Aorta (tissue), 5 donors: ENCODE measurements around the gene RPL14. TPM values are rescaled to one million over a fixed set of nuclear protein-coding genes. Genes with fewer than 3 reads are reported as not detected.

Source experiments
- ATAC-seq: fragments of 200-7000 bp; cut with Tn5 transposase; one replicate; pipeline ENCODE4 v1.9.1; 2022; ENCODE audit warnings: moderate library complexity; ENCODE audit not compliant: low FRiP score
- DNase-seq, 2 donors: peaks; one replicate each; pipeline ENCODE4 v3.0.0-alpha.2; 2020
- H3K27ac ChIP-seq, 2 donors: one replicate each; pipeline ENCODE4 v1.5.1; 2013; ENCODE audit warnings: low read length in 2 of 2, mild to moderate bottlenecking in 2 of 2, moderate library complexity in 2 of 2, control low read depth in 1 of 2, inconsistent platforms in 1 of 2, low read depth in 1 of 2
- H3K27me3 ChIP-seq, 2 donors: one replicate each; pipeline ENCODE4 v1.6.1; 2013; ENCODE audit warnings: control low read depth in 1 of 2, low read length in 1 of 2, mild to moderate bottlenecking in 1 of 2, moderate library complexity in 1 of 2; ENCODE audit not compliant: insufficient read depth in 2 of 2, control insufficient read depth in 1 of 2
- H3K36me3 ChIP-seq, 2 donors: one replicate each; pipeline ENCODE4 v1.6.1; 2013; ENCODE audit warnings: control low read depth in 1 of 2, low read length in 1 of 2, mild to moderate bottlenecking in 1 of 2; ENCODE audit not compliant: insufficient read depth in 2 of 2, control insufficient read depth in 1 of 2
- H3K4me1 ChIP-seq, 2 donors: one replicate each; pipeline ENCODE4 v1.6.1; 2013; ENCODE audit warnings: low read length in 2 of 2, control low read depth in 1 of 2, mild to moderate bottlenecking in 1 of 2, moderate library complexity in 1 of 2; ENCODE audit not compliant: insufficient read depth in 2 of 2, control insufficient read depth in 1 of 2
- H3K4me3 ChIP-seq, 2 donors: one replicate each; pipeline ENCODE4 v1.5.1; 2013; ENCODE audit warnings: low read length in 2 of 2, control low read depth in 1 of 2, mild to moderate bottlenecking in 1 of 2
- H3K9me3 ChIP-seq: one replicate; pipeline ENCODE4 v1.6.1; 2013; ENCODE audit warnings: mild to moderate bottlenecking, low read length; ENCODE audit not compliant: control insufficient read depth
- WGBS, 2 donors: extraction: QIAGEN DNeasy Blood & Tissue Kit; methylation state at CpG; one replicate each; pipeline ENCODE4 v1.1.7; 2013; 5-methylcytosine and 5-hydroxymethylcytosine counted together
- intact Hi-C, 2 donors: fragments of 100-400 bp; cut with DNase I; formaldehyde crosslinking; loops; one replicate each; pipeline versions ENCODE4 v1.14.2 to v1.15.0; 2022
- long read RNA-seq, 2 donors: library from polyadenylated mRNA; unstranded; transcript quantifications; one replicate each; pipeline ENCODE4 v2.0.0, GENCODE V29; 2020 to 2021
- polyA plus RNA-seq, 2 donors: library from polyadenylated mRNA; stranded (reverse); fragments of 200-250 nt; gene quantifications; one replicate each; pipeline ENCODE4 v1.2.3, GENCODE V29; 2013
- total RNA-seq, 2 donors: library from RNA; stranded (reverse); fragmentation: NEBNext Ultra II Directional; extraction: Animal tissue kit (Norgen Biotek cat#: 25700); gene quantifications; one replicate each; pipeline ENCODE4 v1.2.1, GENCODE V29; 2021
- donor health status: healthy with polysubstance abuse.
- donor health status: Bipolar disorder and iron deficiency.
- donor health status: DM: no; HTN: no; CAD: no.
- donor health status: DM: no; HTN: no; CAD: no.
- donor health status: DM: yes; HTN: yes; CAD: no.

Gene RPL14
- 1,000 to 10,000 TPM; 1,300 to 1,335 TPM for total RNA-seq
- polyA plus RNA-seq, result 1,000 to 10,000 TPM; 1,102 to 1,500 TPM
- long read RNA-seq, donor 1, full-length matches to known transcripts, result 248 of 275 reads
- long read RNA-seq, donor 1, partial matches to known transcripts, result 4 of 275 reads
- long read RNA-seq, donor 1, other reads (novel, unspliced or antisense), result 23 of 275 reads
- long read RNA-seq, donor 2, full-length matches to known transcripts, result 75 of 83 reads
- long read RNA-seq, donor 2, partial matches to known transcripts, result 5 of 83 reads
- long read RNA-seq, donor 2, other reads (novel, unspliced or antisense), result 3 of 83 reads

DNA sequence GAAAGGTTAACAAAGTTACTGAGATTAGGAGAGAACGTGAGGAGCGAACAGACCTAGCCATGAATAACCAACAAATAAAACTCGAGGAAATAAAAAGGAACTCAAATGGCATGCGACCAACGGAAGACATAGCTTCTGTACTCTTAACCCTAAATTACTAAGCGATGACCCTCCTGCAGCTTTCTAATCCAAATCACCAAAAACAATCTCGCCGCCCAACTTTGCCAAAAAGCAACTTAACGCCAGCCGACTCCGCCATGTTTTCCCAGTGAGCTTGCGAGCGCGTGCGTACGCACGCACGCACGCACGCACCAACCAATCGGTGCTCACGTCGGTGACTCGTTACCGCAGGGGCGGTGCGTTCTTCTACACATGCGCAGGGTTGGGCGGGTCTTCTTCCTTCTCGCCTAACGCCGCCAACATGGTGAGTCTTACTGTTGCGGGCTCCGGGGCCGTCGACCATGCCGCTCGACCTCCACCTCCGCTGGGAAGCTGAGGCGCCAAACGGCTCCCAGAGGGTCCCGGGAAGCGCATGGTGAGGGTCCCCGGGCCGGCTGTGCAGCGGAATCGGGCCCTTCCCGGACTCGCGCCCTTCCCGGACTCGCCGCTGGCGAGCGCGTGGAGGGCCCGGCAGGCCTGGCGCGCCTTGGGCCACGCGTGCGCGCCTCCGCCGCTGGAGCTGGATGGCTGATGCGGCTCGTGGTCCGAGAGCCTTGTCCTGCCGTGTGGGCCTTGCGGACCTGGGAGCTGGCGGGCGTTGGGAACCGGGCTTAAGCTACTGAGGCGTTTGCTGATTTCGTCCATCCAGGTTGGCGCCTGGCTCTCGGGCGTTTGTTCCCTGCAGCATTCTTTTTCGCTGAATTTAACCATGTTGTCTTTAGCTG lies at the start of gene RPL14:
RPL14 (plus strand) TSS at position 400 of the 884 bp plus-strand sequence; CDS start at position 533, 133 bp downstream.
- Histone ChIP-seq H3K4me1 (peaks cover 0 to 7% of the 10 kb centered on the region in 2 donors), H3K27ac (peak within 1 kb of the TSS; percentile 29 to 87), H3K9me3 (no peaks in the 10 kb centered on the region), H3K27me3 (no peaks in the 10 kb centered on the region), H3K36me3 (no peaks in the 10 kb centered on the region), H3K4me3 (peak within 1 kb of the TSS; percentile 71 to 78)
- DNase-seq, result peak; percentile 98
- ATAC-seq, result peak; percentile 97
- WGBS, 2 donors, result 0% methylated on average over 79 of the region's 79 CpGs
- intact Hi-C loops, result loop anchor here (1.0 to 10.0 kb wide), 2 partner anchors 67 to 142 kb away; partner anchors contain the start of gene ZNF621 (in 1 of the 2)

DNA sequence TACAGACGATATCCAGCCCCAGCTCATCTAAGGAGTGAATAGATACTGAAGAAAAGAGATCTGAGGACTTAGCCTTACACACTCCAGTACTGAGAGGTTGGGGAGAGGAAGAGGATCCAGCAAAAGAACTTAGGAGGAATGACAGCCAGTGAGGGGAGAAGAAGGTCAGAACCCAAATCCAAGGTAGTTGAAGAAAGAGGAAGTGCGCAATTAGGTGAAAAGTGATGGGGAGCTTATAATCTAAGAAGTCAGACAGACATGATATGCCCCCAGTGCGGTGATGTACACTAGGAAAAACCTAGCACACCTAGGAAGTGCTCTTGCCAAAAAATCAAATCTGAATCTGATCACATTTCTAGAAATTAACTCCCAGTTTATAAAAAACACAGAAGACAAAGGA lies 49.5 kb upstream of the RPL14 start:
- no peak for DNase-seq
- no peaks in the 10 kb centered on the region for H3K36me3 ChIP-seq
- H3K4me1 ChIP-seq, result no peaks in the 10 kb centered on the region
- no peaks in the 10 kb centered on the region for H3K9me3 ChIP-seq
- WGBS, 2 donors, result 79 to 86% methylated on average over 3 of the region's 3 CpGs
- H3K27me3 ChIP-seq, result no peaks in the 10 kb centered on the region
- intact Hi-C loops, result no loop called here
- no peak for ATAC-seq
- no peak overlapping the region for H3K27ac ChIP-seq
- no peak overlapping the region for H3K4me3 ChIP-seq

- Histone ChIP-seq H3K9me3 (no peaks in the 10 kb centered on the region), H3K27me3 (no peaks in the 10 kb centered on the region), H3K36me3 (no peaks in the 10 kb centered on the region), H3K4me1 (no peaks in the 10 kb centered on the region), H3K27ac (no peak overlapping the region), H3K4me3 (no peak overlapping the region)
- WGBS, 2 donors, result 72 to 83% methylated on average over 1 of the region's 1 CpG
- ATAC-seq (no peak), DNase-seq (no peak)
- intact Hi-C loops, result no loop called here
Measured at GRCh38 chr3:40414270-40414669, 42.9 kb upstream of the RPL14 start.

DNA sequence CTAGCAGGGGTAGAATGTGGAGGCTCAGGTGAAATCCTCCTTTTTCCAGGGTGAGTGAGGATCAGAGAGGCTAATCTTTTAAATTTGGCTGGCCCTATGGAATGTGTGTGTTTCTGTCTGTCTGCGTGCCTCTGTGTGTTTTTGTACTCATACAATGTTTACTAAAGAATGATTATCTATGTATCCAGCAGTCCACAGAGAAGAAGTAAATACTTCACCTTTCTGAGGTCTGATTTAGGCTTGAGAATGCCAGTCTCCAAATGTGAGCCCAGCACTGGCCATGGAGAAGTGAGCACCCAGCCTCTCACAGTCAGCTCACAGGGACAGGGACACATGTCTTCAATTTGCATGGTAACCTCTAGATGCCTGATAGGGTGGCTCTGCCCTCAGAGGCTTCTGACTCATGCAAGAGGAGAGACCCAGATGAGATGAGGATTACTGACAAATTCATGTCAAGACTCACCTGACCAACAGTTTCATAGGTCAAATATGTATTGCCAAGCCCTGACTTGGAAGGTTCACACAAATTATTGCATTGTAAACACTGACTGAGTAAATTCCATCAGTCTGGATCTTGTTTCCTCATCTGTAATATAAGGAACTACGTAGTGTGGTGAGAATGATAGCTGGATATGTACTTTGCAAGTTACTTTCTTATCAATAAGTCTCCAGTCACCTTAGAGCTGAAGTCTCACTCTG lies 39.1 kb upstream of the RPL14 start:
- H3K27me3 ChIP-seq, result no peaks in the 10 kb centered on the region
- H3K4me3 ChIP-seq, result no peak overlapping the region
- H3K9me3 ChIP-seq, result no peaks in the 10 kb centered on the region
- WGBS, 2 donors, result 67 to 68% methylated on average over 2 of the region's 2 CpGs
- intact Hi-C loops, result no loop called here
- DNase-seq (no peak), ATAC-seq (no peak)
- H3K27ac ChIP-seq, result no peak overlapping the region
- H3K4me1 ChIP-seq, result no peaks in the 10 kb centered on the region
- H3K36me3 ChIP-seq, result no peaks in the 10 kb centered on the region

DNA sequence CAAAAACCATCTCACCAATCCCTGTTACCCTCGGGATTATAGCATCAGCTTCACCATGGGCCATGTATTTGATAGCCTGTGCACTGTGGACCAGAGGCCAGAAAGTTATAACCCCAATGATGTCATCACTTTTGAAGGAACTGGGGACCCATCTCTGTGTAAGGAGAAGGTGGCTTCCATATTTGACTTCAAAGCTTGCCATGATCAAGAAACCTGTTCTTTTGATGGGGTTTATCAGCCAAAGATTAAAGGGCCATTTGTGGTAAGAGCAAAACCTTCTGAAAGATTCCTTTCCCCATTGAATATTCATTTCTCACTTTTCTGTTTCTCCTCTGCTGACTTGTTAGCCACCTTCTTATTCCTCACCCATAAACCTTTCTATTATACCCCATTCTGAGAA lies 34.3 kb upstream of the RPL14 start:
- Histone ChIP-seq H3K27ac (no peak overlapping the region), H3K4me3 (no peak overlapping the region), H3K4me1 (no peaks in the 10 kb centered on the region), H3K27me3 (no peaks in the 10 kb centered on the region), H3K36me3 (no peaks in the 10 kb centered on the region), H3K9me3 (no peaks in the 10 kb centered on the region)
- ATAC-seq, result no peak
- WGBS, 2 donors, result 71 to 86% methylated on average over 1 of the region's 1 CpG
- no peak for DNase-seq
- intact Hi-C loops, result no loop called here

DNA sequence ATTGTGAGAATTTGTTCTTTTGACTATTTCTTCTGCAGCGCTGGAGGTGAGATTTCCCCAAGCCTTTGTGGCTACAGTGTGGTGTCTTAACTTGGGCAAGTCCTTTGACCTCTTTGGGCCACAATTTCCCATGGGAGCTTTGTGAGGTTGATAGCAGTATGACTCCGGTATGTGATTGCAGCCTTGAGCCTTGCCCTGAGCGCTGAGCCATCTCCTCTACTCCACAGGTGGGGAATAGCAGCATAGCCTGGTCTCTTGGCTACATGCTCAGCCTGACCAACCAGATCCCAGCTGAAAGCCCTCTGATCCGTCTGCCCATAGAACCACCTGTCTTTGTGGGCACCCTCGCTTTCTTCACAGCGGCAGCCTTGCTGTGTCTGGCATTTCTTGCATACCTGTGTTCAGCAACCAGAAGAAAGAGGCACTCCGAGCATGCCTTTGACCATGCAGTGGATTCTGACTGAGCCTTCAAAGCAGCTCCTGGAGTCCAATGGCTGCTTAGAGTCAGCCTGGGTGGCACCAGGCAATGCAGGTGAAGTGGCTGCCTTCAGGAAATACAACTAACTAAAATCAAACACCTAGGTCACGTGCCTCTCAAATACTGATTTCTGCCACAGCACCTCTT lies 30.0 kb upstream of the RPL14 start:
- ATAC-seq (no peak), DNase-seq (no peak)
- Histone ChIP-seq H3K36me3 (no peaks in the 10 kb centered on the region), H3K9me3 (no peaks in the 10 kb centered on the region), H3K27me3 (no peaks in the 10 kb centered on the region), H3K4me1 (no peaks in the 10 kb centered on the region), H3K4me3 (no peak overlapping the region), H3K27ac (no peak overlapping the region)
- WGBS, 2 donors, result 85 to 89% methylated on average over 8 of the region's 8 CpGs
- intact Hi-C loops, result no loop called here

- intact Hi-C loops, result no loop called here
- Histone ChIP-seq H3K4me1 (no peaks in the 10 kb centered on the region), H3K4me3 (no peak overlapping the region), H3K9me3 (no peaks in the 10 kb centered on the region), H3K36me3 (no peaks in the 10 kb centered on the region), H3K27me3 (no peaks in the 10 kb centered on the region), H3K27ac (no peak overlapping the region)
- DNase-seq (no peak), ATAC-seq (no peak)
- WGBS, 2 donors, result 88 to 89% methylated on average over 2 of the region's 2 CpGs
Measured at GRCh38 chr3:40432793-40433192, 24.3 kb upstream of the RPL14 start.

DNA sequence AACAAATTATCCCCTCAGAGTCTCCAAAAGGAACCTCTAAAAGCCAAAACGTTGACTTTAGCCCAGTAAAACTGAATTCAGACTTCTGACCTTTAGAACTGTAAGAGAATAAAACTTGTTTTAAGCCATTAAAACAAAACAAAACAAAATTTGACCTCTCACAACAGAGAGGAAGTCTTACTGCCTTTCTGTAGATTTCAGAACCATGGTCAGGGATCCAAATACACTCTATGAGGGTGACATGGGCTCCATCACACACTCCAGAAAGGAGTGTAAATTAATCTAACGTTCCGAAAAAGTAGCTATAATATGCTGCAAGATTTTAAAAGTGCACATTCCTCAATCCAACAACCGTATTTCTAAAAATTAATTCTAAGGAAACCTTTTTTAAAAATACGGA lies 19.2 kb upstream of the RPL14 start:
- H3K27ac ChIP-seq, result no peak overlapping the region
- intact Hi-C loops, result no loop called here
- no peak for DNase-seq
- H3K27me3 ChIP-seq, result no peaks in the 10 kb centered on the region
- H3K36me3 ChIP-seq, result no peaks in the 10 kb centered on the region
- no peaks in the 10 kb centered on the region for H3K4me1 ChIP-seq
- H3K9me3 ChIP-seq, result no peaks in the 10 kb centered on the region
- no peak for ATAC-seq
- no peak overlapping the region for H3K4me3 ChIP-seq
- WGBS, 2 donors, result 62 to 65% methylated on average over 5 of the region's 5 CpGs
